ENCODE measurements around the gene GLDN. TPM values are rescaled to one million over a fixed set of nuclear protein-coding genes. Genes with fewer than 3 reads are reported as not detected.

The GLDN gene
- total RNA-seq, 1 experiment from 2014 or later, result 0.82 TPM

- no peak for TF ChIP-seq CTCF (IDR thresholded peaks at IDR 0.05; ENCODE audit: insufficient read depth in 1 of 2, low read depth in 1 of 2, low read length in 1 of 2, severe bottlenecking in 1 of 2, unreplicated experiment in 1 of 2)
- Mint-ChIP-seq H3K36me3 (ENCODE audit: insufficient read depth, unreplicated experiment) (no peaks in the 10 kb centered on the region), H3K4me1 (ENCODE audit: low read depth, unreplicated experiment) (peaks cover 5% of the 10 kb centered on the region), H3K27ac (ENCODE audit: unreplicated experiment) (no peak overlapping the region), H3K4me3 (ENCODE audit: unreplicated experiment) (no peak overlapping the region), H3K9me3 (ENCODE audit: unreplicated experiment) (no peaks in the 10 kb centered on the region), H3K27me3 (ENCODE audit: insufficient read depth, unreplicated experiment) (no peaks in the 10 kb centered on the region)
- ChIA-PET POLR2A (no interaction called here), CTCF (no interaction called here)
- no peaks in the 10 kb centered on the region for H3K27me3 ChIP-seq (replicated peaks; ENCODE audit: control insufficient read depth, insufficient read depth, low read length)
- H3K36me3 ChIP-seq (ENCODE audit: control insufficient read depth, insufficient read depth, low read length), result no peaks in the 10 kb centered on the region
- 0 out of 2 replicates have a peak, but pooled peaks cover 3% of the 10 kb centered on the region for H3K4me1 ChIP-seq
- intact Hi-C loops (cut with micrococcal nuclease; ENCODE audit: unreplicated experiment), result no loop called here
- DNase-seq, result no peak
- H3K4me3 ChIP-seq (ENCODE audit: low read depth, low read length), result no peak overlapping the region
- no TSS peak for BruUV-seq (replicated peaks)
- H3K9me3 ChIP-seq, result no peaks in the 10 kb centered on the region
Measured at GRCh38 chr15:51366920-51367319, 25.5 kb downstream of the GLDN start.

GRCh38 chr15:51367322-51367976 lies 26.0 kb downstream of the GLDN start:
- peaks cover 5% of the 10 kb centered on the region for H3K4me1 Mint-ChIP-seq (ENCODE audit: low read depth, unreplicated experiment)
- H3K9me3 Mint-ChIP-seq (ENCODE audit: unreplicated experiment), result no peaks in the 10 kb centered on the region
- no peaks in the 10 kb centered on the region for H3K36me3 ChIP-seq (ENCODE audit: control insufficient read depth, insufficient read depth, low read length)
- no peaks in the 10 kb centered on the region for H3K27me3 Mint-ChIP-seq (ENCODE audit: insufficient read depth, unreplicated experiment)
- no peak overlapping the region for H3K27ac Mint-ChIP-seq (ENCODE audit: unreplicated experiment)
- no peak overlapping the region for H3K4me3 Mint-ChIP-seq (ENCODE audit: unreplicated experiment)
- peak in 1 of 2 experiments; percentile 6 for DNase-seq
- H3K9me3 ChIP-seq, result no peaks in the 10 kb centered on the region
- no TSS peak for BruUV-seq (replicated peaks)
- TF ChIP-seq CTCF (IDR thresholded peaks at IDR 0.05; ENCODE audit: insufficient read depth in 1 of 2, low read depth in 1 of 2, low read length in 1 of 2, severe bottlenecking in 1 of 2, unreplicated experiment in 1 of 2), result no peak
- ChIA-PET POLR2A (no interaction called here), CTCF (no interaction called here)
- no peaks in the 10 kb centered on the region for H3K36me3 Mint-ChIP-seq (ENCODE audit: insufficient read depth, unreplicated experiment)
- intact Hi-C loops (cut with micrococcal nuclease; ENCODE audit: unreplicated experiment), result no loop called here
- no peak overlapping the region for H3K4me3 ChIP-seq (ENCODE audit: low read depth, low read length)
- 0 out of 2 replicates have a peak, but pooled peaks cover 3% of the 10 kb centered on the region for H3K4me1 ChIP-seq
- H3K27me3 ChIP-seq (replicated peaks; ENCODE audit: control insufficient read depth, insufficient read depth, low read length), result no peaks in the 10 kb centered on the region

GRCh38 chr15:51368307-51368706 lies 26.9 kb downstream of the GLDN start:
- no peaks in the 10 kb centered on the region for H3K9me3 Mint-ChIP-seq (ENCODE audit: unreplicated experiment)

More at GRCh38 chr15:51368307-51368706, 26.9 kb downstream of the GLDN start:
- no peak overlapping the region for H3K4me3 ChIP-seq (ENCODE audit: low read depth, low read length)
- no peaks in the 10 kb centered on the region for H3K27me3 ChIP-seq (replicated peaks; ENCODE audit: control insufficient read depth, insufficient read depth, low read length)
- H3K9me3 ChIP-seq, result no peaks in the 10 kb centered on the region
- no peaks in the 10 kb centered on the region for H3K36me3 ChIP-seq (ENCODE audit: control insufficient read depth, insufficient read depth, low read length)
- BruUV-seq (replicated peaks), result no TSS peak
- Mint-ChIP-seq H3K4me1 (ENCODE audit: low read depth, unreplicated experiment) (peaks cover 5% of the 10 kb centered on the region), H3K27ac (ENCODE audit: unreplicated experiment) (no peak overlapping the region), H3K27me3 (ENCODE audit: insufficient read depth, unreplicated experiment) (no peaks in the 10 kb centered on the region), H3K36me3 (ENCODE audit: insufficient read depth, unreplicated experiment) (no peaks in the 10 kb centered on the region), H3K4me3 (ENCODE audit: unreplicated experiment) (no peak overlapping the region)
- ChIA-PET POLR2A (no interaction called here), CTCF (interaction anchor here (0.9 to 1.1 kb wide), 2 partner anchors 13 to 14 kb away, joined by 3 to 4 read pairs; no protein-coding TSS in a partner anchor)
- no peak for DNase-seq
- no peak for TF ChIP-seq CTCF (IDR thresholded peaks at IDR 0.05; ENCODE audit: insufficient read depth in 1 of 2, low read depth in 1 of 2, low read length in 1 of 2, severe bottlenecking in 1 of 2, unreplicated experiment in 1 of 2)
- H3K4me1 ChIP-seq, result 0 out of 2 replicates have a peak, but pooled peaks cover 3% of the 10 kb centered on the region
- intact Hi-C loops (cut with micrococcal nuclease; ENCODE audit: unreplicated experiment), result no loop called here
